Globus pallidus (tissue), 1 donor: ENCODE results near the gene ZNF394.

Experiments
- DNase-seq: peaks from one replicate; pipeline ENCODE4 v3.0.0-alpha.2; 2015; ENCODE audit warnings: low spot score

Gene ZNF394

GRCh38 chr7:99449326-99449725, 50.8 kb downstream of the ZNF394 start:
- no peak for DNase-seq

- DNase-seq = no peak
Observed at GRCh38 chr7:99448855-99449254, 51.2 kb downstream of the ZNF394 start.

GRCh38 chr7:99447943-99448342, 52.1 kb downstream of the ZNF394 start:
- no peak for DNase-seq

GRCh38 chr7:99446096-99446495, 54.0 kb downstream of the ZNF394 start:
- no peak for DNase-seq
